Colon (tissue), 2 donors: Measurements from ENCODE around the gene CEACAM16.
"Not testable (repeated sequence)": the region's sequence is repeated elsewhere in the genome, so short reads cannot be mapped to it uniquely, and the experiment has no call there.

ENCODE experiments used
- FAIRE-seq: peaks from 2 replicates; lab custom pipeline; 2012; peaks lifted over from hg19 to GRCh38; lab: Jason Lieb, UNC
- donor health status: control.
- donor health status: control.

Gene CEACAM16

GRCh38 chr19:44698492-44699201, at the start of gene CEACAM16:
TSS of gene CEACAM16 (plus strand) at chr19:44699151. CDS start at chr19:44701457, 2,306 bp downstream.
- no peak for FAIRE-seq

GRCh38 chr19:44649578-44650145, 49.3 kb upstream of the CEACAM16 start:
- FAIRE-seq = no peak

- FAIRE-seq = no peak
Observed at GRCh38 chr19:44653343-44653742, 45.6 kb upstream of the CEACAM16 start.

- FAIRE-seq = no peak
Observed at GRCh38 chr19:44653977-44654774, 44.8 kb upstream of the CEACAM16 start.

- FAIRE-seq = no peak
Observed at GRCh38 chr19:44657211-44657921, 41.6 kb upstream of the CEACAM16 start.

- no peak for FAIRE-seq
Observed at GRCh38 chr19:44658069-44658733, 40.8 kb upstream of the CEACAM16 start.

- FAIRE-seq = no peak
Observed at GRCh38 chr19:44660081-44660480, 38.9 kb upstream of the CEACAM16 start.

GRCh38 chr19:44661205-44661604, 37.7 kb upstream of the CEACAM16 start:
- FAIRE-seq = no peak

GRCh38 chr19:44661904-44662303, 37.0 kb upstream of the CEACAM16 start:
- FAIRE-seq = no peak

GRCh38 chr19:44662691-44663385, 36.1 kb upstream of the CEACAM16 start:
- no peak for FAIRE-seq

GRCh38 chr19:44663996-44664395, 35.0 kb upstream of the CEACAM16 start:
- no peak for FAIRE-seq

GRCh38 chr19:44664976-44665375, 34.0 kb upstream of the CEACAM16 start:
- no peak for FAIRE-seq

GRCh38 chr19:44666852-44667556, 31.9 kb upstream of the CEACAM16 start:
- FAIRE-seq = no peak

- no peak for FAIRE-seq
Observed at GRCh38 chr19:44668985-44669764, 29.8 kb upstream of the CEACAM16 start.

- FAIRE-seq = not testable (repeated sequence)
Observed at GRCh38 chr19:44670027-44670426, 28.9 kb upstream of the CEACAM16 start.

GRCh38 chr19:44671400-44671799, 27.6 kb upstream of the CEACAM16 start, which contains the start of gene CEACAM19:
TSS of gene CEACAM19 (plus strand) at chr19:44671482. CDS start at chr19:44671932, 450 bp downstream.
- FAIRE-seq = no peak

GRCh38 chr19:44672226-44672625, 26.7 kb upstream of the CEACAM16 start:
- no peak for FAIRE-seq

GRCh38 chr19:44673510-44673909, 25.4 kb upstream of the CEACAM16 start:
- FAIRE-seq = no peak

- no peak for FAIRE-seq
Observed at GRCh38 chr19:44675521-44675920, 23.4 kb upstream of the CEACAM16 start.
